HepG2 (cell line): ENCODE data around the gene ANKRD53. TPM values are rescaled to one million over a fixed set of nuclear protein-coding genes. Genes with fewer than 3 reads are reported as not detected.

ENCODE experiments used
- AGO2 ChIP-seq: fragments of 200-400 bp; formaldehyde crosslinking; optimal IDR thresholded peaks from 2 replicates; pipeline ENCODE3; 2017; ENCODE audit warnings: mild to moderate bottlenecking, low read depth, low read length, moderate library complexity
- CHD2 ChIP-seq: IDR thresholded peaks from 2 replicates; pipeline ENCODE4 v1.6.1; 2011; ENCODE audit warnings: low read depth, low read length, improper control_type of control experiment
- HMG20B ChIP-seq: conservative IDR thresholded peaks from 2 replicates; pipeline ENCODE4 v1.6.1; 2016; ENCODE audit warnings: missing genetic modification reagents, missing compliant biosample characterization
- HOXD1 ChIP-seq: sonication (generic); formaldehyde crosslinking; IDR thresholded peaks from 2 replicates; pipeline ENCODE4 v1.5.0; 2020; ENCODE audit warnings: missing genetic modification reagents
- IKZF5 ChIP-seq: IDR thresholded peaks from 2 replicates; pipeline ENCODE4 v1.6.1; 2018; ENCODE audit warnings: missing genetic modification reagents, mild to moderate bottlenecking, missing compliant biosample characterization
- KIAA2018 ChIP-seq: sonication (generic); formaldehyde crosslinking; IDR thresholded peaks from 2 replicates; pipeline ENCODE4 v1.5.0; 2020; ENCODE audit warnings: mild to moderate bottlenecking, missing genetic modification reagents, borderline replicate concordance
- MAFF ChIP-seq: IDR thresholded peaks from 2 replicates; pipeline ENCODE4 v1.6.1; 2011; ENCODE audit warnings: low read depth, low read length, improper control_type of control experiment
- PCBP1 ChIP-seq: fragments of 200-400 bp; formaldehyde crosslinking; IDR thresholded peaks from 2 replicates; pipeline ENCODE4 v1.6.1; 2017; ENCODE audit warnings: mild to moderate bottlenecking, low read depth, low read length, borderline replicate concordance
- POGZ ChIP-seq: sonication (generic); formaldehyde crosslinking; IDR thresholded peaks from 2 replicates; pipeline ENCODE4 v1.4.0; 2020; ENCODE audit warnings: mild to moderate bottlenecking, missing genetic modification reagents
- RERE ChIP-seq: IDR thresholded peaks from 2 replicates; pipeline ENCODE4 v1.6.1; 2016; ENCODE audit warnings: low read depth, missing genetic modification reagents, missing compliant biosample characterization
- SPEN ChIP-seq: sonication (generic); formaldehyde crosslinking; IDR thresholded peaks from 2 replicates; pipeline ENCODE4 v1.5.1; 2020; ENCODE audit warnings: low read depth, mild to moderate bottlenecking, missing genetic modification reagents
- XRCC5 ChIP-seq: fragments of 200-400 bp; formaldehyde crosslinking; optimal IDR thresholded peaks from 2 replicates; pipeline ENCODE3; 2017; ENCODE audit warnings: mild to moderate bottlenecking, low read length
- ZNF160 ChIP-seq: sonication (generic); formaldehyde crosslinking; IDR thresholded peaks from 2 replicates; pipeline ENCODE4 v1.8.0; 2022; ENCODE audit warnings: mild to moderate bottlenecking, inconsistent platforms, missing genetic modification reagents
- ZNF484 ChIP-seq: sonication (generic); formaldehyde crosslinking; IDR thresholded peaks from 2 replicates; pipeline ENCODE4 v1.5.1; 2020; ENCODE audit warnings: mild to moderate bottlenecking, low read depth, missing genetic modification reagents, borderline replicate concordance
- ZNF850 ChIP-seq: sonication (generic); formaldehyde crosslinking; conservative IDR thresholded peaks from 2 replicates; pipeline ENCODE4 v1.9.0; 2021; ENCODE audit warnings: mild to moderate bottlenecking, missing genetic modification reagents
- polyA plus RNA-seq, 8 experiments: library from polyadenylated mRNA; depleted of rRNA in 3 of 8; stranded (reverse) in 7 of 8; unstranded in 1 of 8; fragments of >200 nt; fragmentation: Illumina TruSeq in 4 of 8; extraction: Trizol in 4 of 8; gene quantifications; 2 replicates each; pipeline versions ENCODE4 v1.2.1 to v1.2.3, GENCODE V29; 2011 to 2016; ENCODE audit warnings: low read depth in 4 of 8, missing spikeins in 1 of 8, mixed read lengths in 1 of 8; ENCODE audit not compliant: insufficient read depth in 1 of 8
- total RNA-seq, 5 experiments: library from RNA; depleted of rRNA; stranded (reverse); fragments of >200 nt; fragmentation: Illumina TruSeq; extraction: Trizol; gene quantifications; 2 replicates each; pipeline ENCODE4 v1.2.3, GENCODE V29; 2016; ENCODE audit warnings: low read depth in 1 of 5

The ANKRD53 gene
- total and polyA plus RNA-seq, 2 of the 13 experiments (the other 11 are each of a cell fraction or from before 2014, with no cell fraction given) = 0.15 TPM; not detected in 1

GRCh38 chr2:70994699-70995425, 16.4 kb downstream of the ANKRD53 start, which contains the start of gene TEX261 (continued):
- TF ChIP-seq IKZF5 = no peak; the same call in 1 of the 2 replicates
- no peak for TF ChIP-seq ZNF850 (CRISPR knock-in tag)
- peak; percentile 96 for TF ChIP-seq SPEN (CRISPR knock-in tag)
- no peak for TF ChIP-seq ZNF484 (CRISPR knock-in tag)
- TF ChIP-seq ZNF160 = no peak; the same call in 1 of the 2 replicates
- no peak for TF ChIP-seq RERE
- peak; percentile 78 for TF ChIP-seq POGZ
- TF ChIP-seq HMG20B (CRISPR knock-in tag) = 0 out of 2 replicates have a peak, but pooled peaks have one; percentile 10
- TF ChIP-seq MAFF = no peak
- no peak for TF ChIP-seq KIAA2018 (CRISPR knock-in tag)
- TF ChIP-seq CHD2 = no peak
- no peak for TF ChIP-seq AGO2
- TF ChIP-seq HOXD1 (CRISPR knock-in tag) = no peak
- peak; percentile 81 for TF ChIP-seq XRCC5
- no peak for TF ChIP-seq PCBP1
